ENCODE results near the gene FAM184B. TPM values are rescaled to one million over a fixed set of nuclear protein-coding genes. Genes with fewer than 3 reads are reported as not detected.

FAM184B gene
- total RNA-seq, 1 donor from 2014 or later, result 0.02 TPM

GRCh38 chr4:17623451-17624001 lies 157.9 kb downstream of the FAM184B start:
- peaks cover 93% of the 10 kb centered on the region for H3K36me3 Mint-ChIP-seq (ENCODE audit: low read depth)
- ATAC-seq (ENCODE audit: low read depth) (no peak), DNase-seq (no peak)
- TF ChIP-seq CTCF (IDR thresholded peaks at IDR 0.05), result no peak
- ChIA-PET CTCF (no interaction called here), POLR2A (no interaction called here)
- no peaks in the 10 kb centered on the region for H3K27me3 Mint-ChIP-seq
- peaks cover 9% of the 10 kb centered on the region for H3K4me1 Mint-ChIP-seq
- intact Hi-C loops (cut with micrococcal nuclease), result no loop called here
- no peak overlapping the region for H3K27ac Mint-ChIP-seq
- no peak overlapping the region for H3K4me3 Mint-ChIP-seq
- no peaks in the 10 kb centered on the region for H3K9me3 Mint-ChIP-seq

DNA sequence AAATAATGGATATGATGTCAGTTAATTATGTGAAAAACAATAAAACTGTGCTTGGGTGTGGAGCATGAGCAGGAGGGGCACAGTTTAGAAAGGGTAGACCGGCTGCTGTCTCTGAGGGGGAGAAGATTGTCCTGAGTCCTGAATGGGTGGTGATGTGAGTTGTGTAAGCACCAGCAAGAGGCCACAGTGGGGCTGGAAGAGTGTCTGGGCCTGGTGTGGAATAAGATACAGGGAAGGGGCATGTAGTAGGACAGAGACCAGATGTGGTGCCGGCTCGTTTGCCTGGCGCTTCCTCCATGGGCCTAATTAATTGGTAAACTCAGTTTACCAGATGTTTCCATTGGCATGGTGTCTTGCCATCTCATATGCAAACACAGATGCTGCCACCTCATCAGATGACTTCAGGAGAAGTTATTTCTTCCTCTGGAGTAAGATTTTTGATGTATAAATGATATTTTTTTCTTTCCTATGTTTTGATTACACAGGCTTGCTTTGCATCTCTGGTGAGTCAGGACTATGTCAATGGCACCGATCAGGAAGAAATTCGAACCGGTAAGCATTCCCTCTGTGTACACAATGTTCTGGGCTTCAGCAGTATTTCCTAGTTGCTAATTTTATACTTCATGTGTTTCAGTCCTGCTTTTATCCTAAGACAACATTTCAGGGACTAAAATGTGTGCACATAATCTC lies 161.9 kb downstream of the FAM184B start:
- Mint-ChIP-seq H3K4me1 (peaks cover 37% of the 10 kb centered on the region), H3K36me3 (ENCODE audit: low read depth) (peaks cover 80% of the 10 kb centered on the region)
- POLR2A ChIA-PET, result interaction anchor here (0.7 kb wide), 1 partner anchor 45 kb away, joined by 4 read pairs; no protein-coding TSS in a partner anchor

GRCh38 chr4:17618926-17619325 lies 162.5 kb downstream of the FAM184B start:
- no peaks in the 10 kb centered on the region for H3K9me3 Mint-ChIP-seq
- ATAC-seq (ENCODE audit: low read depth) (no peak), DNase-seq (no peak)
- no peak overlapping the region for H3K4me3 Mint-ChIP-seq
- TF ChIP-seq CTCF (IDR thresholded peaks at IDR 0.05), result no peak
- no peaks in the 10 kb centered on the region for H3K27me3 Mint-ChIP-seq
- no peak overlapping the region for H3K27ac Mint-ChIP-seq
- intact Hi-C loops (cut with micrococcal nuclease), result no loop called here
- POLR2A ChIA-PET, result no interaction called here
- peaks cover 43% of the 10 kb centered on the region for H3K4me1 Mint-ChIP-seq
- CTCF ChIA-PET, result interaction anchor here (0.9 kb wide), 1 partner anchor 66 kb away, joined by 4 read pairs; no protein-coding TSS in a partner anchor
- peaks cover 80% of the 10 kb centered on the region for H3K36me3 Mint-ChIP-seq (ENCODE audit: low read depth)

More for the DNA sequence above, 161.9 kb downstream of the FAM184B start:
- ATAC-seq (ENCODE audit: low read depth) (no peak), DNase-seq (no peak)
- no peaks in the 10 kb centered on the region for H3K27me3 Mint-ChIP-seq
- CTCF ChIA-PET, result interaction anchor here (0.9 kb wide), 1 partner anchor 66 kb away, joined by 4 read pairs; no protein-coding TSS in a partner anchor
- no peaks in the 10 kb centered on the region for H3K9me3 Mint-ChIP-seq
- TF ChIP-seq CTCF (IDR thresholded peaks at IDR 0.05), result no peak
- intact Hi-C loops (cut with micrococcal nuclease), result no loop called here
- H3K27ac Mint-ChIP-seq, result no peak overlapping the region
- H3K4me3 Mint-ChIP-seq, result no peak overlapping the region

DNA sequence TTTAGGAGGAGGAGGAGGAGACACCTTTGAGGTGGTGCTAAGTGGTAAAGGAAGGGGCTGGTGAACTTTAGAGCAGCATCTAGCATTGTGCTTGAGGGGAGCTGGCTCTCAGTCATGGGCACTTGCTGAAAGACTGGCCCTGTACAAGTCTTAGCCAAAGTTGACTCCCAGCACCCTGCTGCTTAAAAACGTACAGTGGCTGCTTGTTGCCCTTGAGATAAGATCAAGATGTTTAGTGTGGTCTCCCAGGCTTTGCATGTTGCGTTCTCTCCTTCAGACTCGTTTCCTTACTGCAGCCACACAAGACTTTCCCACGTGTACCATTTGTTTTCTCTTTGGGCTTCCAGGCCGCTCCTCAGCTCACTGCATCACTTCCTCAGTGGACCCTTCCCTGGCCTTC lies 165.1 kb downstream of the FAM184B start:
- Mint-ChIP-seq H3K36me3 (ENCODE audit: low read depth) (peaks cover 59% of the 10 kb centered on the region), H3K27ac (no peak overlapping the region), H3K4me1 (peaks cover 45% of the 10 kb centered on the region), H3K4me3 (peak overlapping the region; percentile 55), H3K9me3 (no peaks in the 10 kb centered on the region), H3K27me3 (no peaks in the 10 kb centered on the region)
- DNase-seq (no peak), ATAC-seq (ENCODE audit: low read depth) (no peak)
- ChIA-PET CTCF (no interaction called here), POLR2A (no interaction called here)
- intact Hi-C loops (cut with micrococcal nuclease), result no loop called here
- no peak for TF ChIP-seq CTCF (IDR thresholded peaks at IDR 0.05)
